UCSD-AML1 (cell line): ENCODE results near the gene KCNE1.
"Not testable (repeated sequence)": the region's sequence is repeated elsewhere in the genome, so short reads cannot be mapped to it uniquely, and the experiment has no call there.

Experiments used
- DNase-seq: peaks from one replicate; lab custom pipeline; 2025; ENCODE audit not compliant: unreplicated experiment; lab: John Stamatoyannopoulos, UW

Gene KCNE1

DNA sequence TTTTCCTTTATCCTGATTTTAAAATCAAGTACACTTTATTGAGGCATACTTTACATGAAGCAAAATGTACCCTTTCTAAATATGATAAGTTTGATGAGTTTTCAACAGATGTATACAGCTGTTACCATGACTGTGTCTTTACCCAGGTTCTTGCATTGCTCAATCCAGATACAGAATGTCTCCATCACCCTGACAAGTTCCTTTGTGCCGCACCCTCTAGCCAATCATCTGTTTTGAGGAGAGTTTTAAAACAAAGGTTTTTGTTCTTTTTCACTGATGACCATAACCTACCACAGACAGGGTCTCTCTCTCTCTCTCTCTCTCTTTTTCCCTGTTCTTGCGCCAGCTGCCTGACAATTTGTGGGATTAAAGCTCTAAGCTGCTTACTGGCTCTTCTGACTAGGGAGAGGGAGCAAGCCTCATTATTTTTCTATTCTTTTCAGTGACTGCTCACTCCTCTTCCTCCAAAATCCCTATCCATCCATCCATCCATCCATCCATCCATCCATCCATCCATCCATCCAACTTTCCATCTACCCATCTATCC is 1.2 kb upstream of the KCNE1 start:
- no peak for DNase-seq

GRCh38 chr21:34511181-34511580 is 829 bp downstream of the KCNE1 start:
- DNase-seq, result no peak

GRCh38 chr21:34510148-34511142 is 1.6 kb downstream of the KCNE1 start:
- DNase-seq, result peak; percentile 88

- no peak for DNase-seq
Measured at GRCh38 chr21:34509151-34509550, 2.9 kb downstream of the KCNE1 start.

- DNase-seq, result no peak
Measured at GRCh38 chr21:34504595-34504994, 7.4 kb downstream of the KCNE1 start.

DNA sequence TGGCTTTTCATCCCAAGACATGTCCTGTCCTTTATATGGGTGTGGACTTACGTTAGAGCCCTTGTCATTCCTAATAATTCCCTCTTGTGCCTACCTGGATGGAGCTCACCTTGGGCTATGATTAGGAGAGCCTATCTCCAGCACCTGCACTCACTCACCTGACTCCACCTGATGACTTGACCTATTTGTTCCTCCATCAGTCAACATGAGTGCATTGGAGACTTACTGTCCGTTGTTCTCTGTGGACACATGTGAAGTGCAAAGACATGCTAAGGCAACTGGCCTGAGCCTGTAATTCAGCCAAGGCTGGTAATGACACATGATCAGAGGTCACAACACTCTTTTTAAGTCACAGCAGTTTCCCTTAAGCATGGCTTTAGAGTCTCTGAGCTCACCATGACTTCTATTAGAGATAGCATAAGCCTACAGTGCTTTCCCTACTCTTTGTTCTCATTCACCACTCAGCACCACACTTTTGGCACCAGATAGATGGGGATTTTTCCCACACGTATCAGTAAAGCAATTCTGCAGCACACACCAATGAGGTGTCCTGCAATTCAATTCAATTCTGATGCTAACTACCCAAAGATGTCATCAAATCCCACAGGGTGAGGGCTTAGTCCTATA is 9.4 kb downstream of the KCNE1 start:
- no peak for DNase-seq

DNA sequence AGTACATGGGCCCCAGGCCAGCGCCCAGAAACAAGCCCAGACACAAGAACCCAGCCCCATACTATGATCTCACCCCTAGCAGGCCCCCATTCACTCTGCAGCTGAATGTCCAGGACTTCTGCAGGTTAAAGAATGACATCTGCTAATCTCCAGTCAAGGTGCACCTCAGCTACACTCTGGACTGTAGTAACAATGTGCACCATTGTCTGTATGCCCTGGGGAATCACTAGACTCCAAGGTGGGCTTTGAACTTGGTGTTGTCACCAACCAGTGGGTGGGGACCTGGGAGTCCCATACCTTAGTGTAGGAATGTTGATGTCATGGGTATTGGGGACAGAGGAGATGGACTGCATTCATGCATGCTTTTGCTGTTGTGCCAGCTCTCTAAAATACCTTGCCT is 10.3 kb downstream of the KCNE1 start:
- DNase-seq, result no peak

GRCh38 chr21:34500191-34500590 is 11.8 kb downstream of the KCNE1 start:
- DNase-seq, result no peak

- no peak for DNase-seq
Measured at GRCh38 chr21:34499116-34499515, 12.9 kb downstream of the KCNE1 start.

- no peak for DNase-seq
Measured at GRCh38 chr21:34498623-34499022, 13.4 kb downstream of the KCNE1 start.

DNA sequence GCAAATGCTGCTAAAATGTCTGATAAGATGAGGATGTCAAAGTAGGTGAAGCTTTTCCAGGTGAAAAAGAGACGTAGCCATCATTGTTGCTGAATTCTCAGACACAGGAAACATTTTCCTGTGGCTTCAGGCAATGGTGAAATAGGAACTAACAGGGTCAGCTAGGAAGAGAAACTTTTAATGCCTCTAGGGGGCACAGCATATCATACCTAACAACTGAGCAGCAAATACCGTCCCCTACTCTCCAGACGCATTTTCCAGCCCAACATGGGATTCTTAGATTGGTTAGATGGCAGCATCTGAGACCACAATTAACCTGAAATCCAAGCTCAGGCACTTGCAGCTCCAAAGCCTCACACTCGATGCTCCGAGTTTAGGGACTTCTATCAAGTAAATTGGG is 28.2 kb downstream of the KCNE1 start:
- DNase-seq, result not testable (repeated sequence)

GRCh38 chr21:34483435-34483834 is 28.6 kb downstream of the KCNE1 start:
- DNase-seq, result not testable (repeated sequence)

DNA sequence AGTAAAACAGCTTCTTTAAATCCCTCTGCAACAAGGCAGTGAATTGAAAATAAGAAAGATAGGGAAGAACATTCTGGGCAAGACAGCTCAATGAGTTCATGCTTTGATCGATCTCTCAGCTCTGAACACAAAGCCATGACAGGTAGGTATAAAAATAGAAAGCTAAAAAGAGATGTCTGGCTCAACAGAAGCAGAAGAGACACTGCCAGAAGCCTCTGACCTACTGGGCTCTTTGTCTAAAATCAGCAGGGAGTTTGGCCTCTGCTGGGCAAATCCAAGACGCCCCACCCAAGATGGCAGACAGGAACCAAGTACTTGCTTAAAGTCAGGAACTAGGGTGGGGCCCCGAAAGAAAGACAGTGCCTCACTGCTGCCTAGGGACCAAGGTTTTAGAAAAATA is 44.7 kb downstream of the KCNE1 start:
- DNase-seq, result not testable (repeated sequence)

DNA sequence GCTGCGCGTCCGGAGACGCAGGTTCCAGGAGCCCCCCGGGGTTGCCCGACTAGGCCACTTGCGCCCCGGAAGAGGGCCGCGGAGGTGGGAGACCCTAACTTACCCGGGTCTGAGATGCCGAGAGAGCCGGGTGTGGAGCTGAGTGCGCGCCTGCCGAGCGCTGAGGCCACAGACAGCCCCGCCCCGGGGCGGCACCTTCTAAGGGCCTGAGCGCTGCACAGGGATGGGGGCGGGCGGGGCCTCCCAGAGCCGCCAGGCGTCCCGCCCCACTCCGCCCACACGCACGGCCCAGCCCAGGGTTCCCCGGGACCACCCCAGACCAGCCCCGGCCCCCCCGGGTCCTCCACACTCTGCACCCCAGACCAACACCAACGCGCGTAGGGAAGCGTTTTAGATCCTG is 52.6 kb downstream of the KCNE1 start:
- not testable (repeated sequence) for DNase-seq

- not testable (repeated sequence) for DNase-seq
Measured at GRCh38 chr21:34458266-34458665, 53.7 kb downstream of the KCNE1 start.

- not testable (repeated sequence) for DNase-seq
Measured at GRCh38 chr21:34456180-34456579, 55.8 kb downstream of the KCNE1 start.

DNA sequence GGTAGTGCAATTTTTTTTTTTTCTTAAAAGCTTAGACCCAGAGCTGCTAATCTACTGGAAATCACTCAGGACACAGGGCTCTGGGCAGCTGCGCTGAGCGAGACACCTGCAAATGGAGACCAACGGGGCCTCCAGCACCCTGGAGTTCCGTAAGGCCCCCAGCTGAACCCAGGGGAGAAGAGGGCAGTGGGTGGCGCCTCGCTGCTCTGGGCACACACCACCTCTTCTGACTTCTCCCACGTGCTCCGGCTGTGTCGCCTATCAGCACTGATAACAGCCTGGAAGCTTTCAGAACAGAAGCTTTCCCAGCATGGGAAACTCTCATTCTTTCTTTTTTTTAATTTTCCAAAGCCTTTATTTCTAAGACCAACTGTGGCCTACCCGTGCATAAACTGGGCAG is 56.4 kb downstream of the KCNE1 start:
- DNase-seq, result not testable (repeated sequence)

- not testable (repeated sequence) for DNase-seq
Measured at GRCh38 chr21:34447018-34447417, 65.0 kb downstream of the KCNE1 start.

GRCh38 chr21:34443486-34443885 is 68.5 kb downstream of the KCNE1 start:
- not testable (repeated sequence) for DNase-seq

DNA sequence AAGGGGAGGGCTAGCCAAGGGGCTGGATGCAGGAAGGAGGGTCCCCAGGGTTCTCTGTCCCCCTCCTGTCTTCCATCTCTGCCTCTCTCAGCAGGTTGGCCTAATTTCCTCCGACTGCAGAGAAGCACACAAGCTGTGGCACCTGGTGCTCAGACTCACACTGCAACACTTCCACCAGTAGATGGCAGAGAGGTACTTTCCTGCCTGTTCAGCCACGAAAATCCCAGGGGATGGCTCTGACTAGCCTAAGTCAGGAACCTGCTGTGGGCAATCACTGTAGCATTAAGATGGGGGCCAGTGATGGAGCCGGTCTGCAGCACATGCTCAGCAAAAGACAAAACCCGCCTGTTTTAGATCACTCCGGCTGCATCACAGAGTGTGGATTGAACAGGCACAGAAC is 82.3 kb downstream of the KCNE1 start:
- DNase-seq, result not testable (repeated sequence)

DNA sequence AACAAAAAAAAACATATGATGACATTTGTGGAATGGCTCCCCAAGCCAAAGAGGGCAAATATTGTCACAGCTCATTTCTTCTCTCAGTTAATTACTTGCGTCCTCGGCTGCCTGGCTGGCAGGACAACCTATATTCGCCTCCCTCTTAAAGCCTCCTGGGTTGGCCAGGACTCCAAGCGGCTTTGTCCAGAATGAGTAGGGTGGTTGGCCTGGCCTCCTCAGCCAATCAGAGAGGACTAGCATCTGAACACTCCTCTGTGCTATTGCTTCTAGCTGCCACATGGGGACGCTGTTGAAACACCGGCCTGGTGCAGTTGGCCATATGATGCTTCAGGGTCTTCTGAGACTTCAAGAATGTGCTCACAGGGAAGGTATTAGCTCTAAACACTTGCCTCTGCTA is 83.6 kb downstream of the KCNE1 start:
- not testable (repeated sequence) for DNase-seq

DNA sequence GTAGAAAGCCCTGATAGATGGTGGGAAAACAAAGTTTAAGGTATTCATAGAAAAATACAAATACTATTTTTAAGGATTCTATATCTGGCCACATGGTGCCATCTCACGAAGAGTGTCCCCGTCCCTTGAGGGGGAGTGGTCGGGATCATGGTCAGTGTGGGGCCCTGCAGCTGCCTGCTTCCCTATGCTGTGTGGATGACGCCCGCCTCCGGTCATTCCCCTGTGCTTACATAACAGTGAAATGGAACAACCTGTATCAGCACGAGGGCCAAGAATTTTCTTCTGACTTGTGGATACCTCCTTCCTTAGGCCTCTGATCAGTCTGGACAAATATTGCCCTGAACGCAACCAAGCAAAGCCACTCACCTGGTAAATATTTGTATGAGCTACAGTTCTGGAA is 84.7 kb downstream of the KCNE1 start:
- DNase-seq, result not testable (repeated sequence)
